ENCODE measurements around the gene BARX2. TPM values are rescaled to one million over a fixed set of nuclear protein-coding genes. Genes with fewer than 3 reads are reported as not detected.

Gene BARX2
- total RNA-seq, 1 donor from 2014 or later, result 62.1 TPM

GRCh38 chr11:129493746-129494145, 118.1 kb downstream of the BARX2 start:
- TF ChIP-seq CTCF (conservative IDR thresholded peaks at IDR 0.05), result no peak
- no peak for DNase-seq (ENCODE audit: extremely low spot score, unreplicated experiment)
- Mint-ChIP-seq H3K36me3 (no peaks in the 10 kb centered on the region), H3K4me3 (no peak overlapping the region), H3K27me3 (peaks cover under 1% of the 10 kb centered on the region), H3K27ac (no peak overlapping the region), H3K4me1 (ENCODE audit: unreplicated experiment) (peaks cover 4% of the 10 kb centered on the region), H3K9me3 (no peaks in the 10 kb centered on the region)

Other genes starting within 250 kb of the BARX2 start
- gene ARHGAP32, start 183.5 kb upstream of the BARX2 start, total RNA-seq (ENCODE audit: low replicate concordance), result 41.6 and 50.7 TPM in 2 replicates